Caco-2 (cell line): ENCODE results near the gene PPP6R2. TPM values are rescaled to one million over a fixed set of nuclear protein-coding genes. Genes with fewer than 3 reads are reported as not detected.
"Not testable (repeated sequence)": the region's sequence is repeated elsewhere in the genome, so short reads cannot be mapped to it uniquely, and the experiment has no call there.

Experiments
- BruUV-seq: library from RNA; stranded (reverse); fragments of 400-500 nt; replicated peaks from 2 replicates; lab custom pipeline; 2021; lab: Mats Ljungman, UMichigan
- CTCF ChIA-PET: fragments of 300-600 bp; sonication (Branson Sonifier 250); formaldehyde crosslinking; loops from one replicate; lab custom pipeline; 2022; ENCODE audit warnings: antibody characterized with exemption; lab: Charles Lee
- POLR2A ChIA-PET: fragments of 300-600 bp; sonication (Branson Sonifier 250); formaldehyde crosslinking; loops from one replicate; lab custom pipeline; 2022; ENCODE audit warnings: antibody characterized with exemption; lab: Charles Lee
- DNase-seq, 2 experiments: peaks; one replicate each; pipeline versions ENCODE4 v3.0.0 to v3.0.0-alpha.2; 2020 to 2022
- H3K27me3 ChIP-seq: replicated peaks from 2 replicates; pipeline ENCODE4 v1.6.0; 2011; ENCODE audit warnings: low read length; ENCODE audit not compliant: control insufficient read depth, insufficient read depth
- H3K36me3 ChIP-seq: 2 replicates; pipeline ENCODE4 v1.5.1; 2011; ENCODE audit warnings: low read length; ENCODE audit not compliant: control insufficient read depth, insufficient read depth
- H3K4me1 ChIP-seq: fragments of 250-450 bp; sonication (Bioruptor Pico); 2 replicates; pipeline ENCODE4 v1.5.1; 2020; ENCODE audit warnings: mild to moderate bottlenecking
- H3K4me3 ChIP-seq: 2 replicates; pipeline ENCODE4 v1.5.1; 2011; ENCODE audit warnings: low read depth, mild to moderate bottlenecking, control low read depth, low read length
- H3K9me3 ChIP-seq: fragments of 250-450 bp; sonication (Bioruptor Pico); 2 replicates; pipeline ENCODE4 v1.5.1; 2020; ENCODE audit warnings: mild to moderate bottlenecking, moderate library complexity
- H3K27ac Mint-ChIP-seq: one replicate; pipeline ENCODE4 v1.8.0; 2022; ENCODE audit warnings: mixed read lengths; ENCODE audit not compliant: unreplicated experiment
- H3K27me3 Mint-ChIP-seq: one replicate; pipeline ENCODE4 v1.8.0; 2022; ENCODE audit warnings: mixed read lengths; ENCODE audit not compliant: insufficient read depth, unreplicated experiment
- H3K36me3 Mint-ChIP-seq: one replicate; pipeline ENCODE4 v1.8.0; 2022; ENCODE audit warnings: mild to moderate bottlenecking, mixed read lengths; ENCODE audit not compliant: insufficient read depth, unreplicated experiment
- H3K4me1 Mint-ChIP-seq: one replicate; pipeline ENCODE4 v1.8.0; 2022; ENCODE audit warnings: low read depth, mixed read lengths; ENCODE audit not compliant: unreplicated experiment
- H3K4me3 Mint-ChIP-seq: one replicate; pipeline ENCODE4 v1.8.0; 2022; ENCODE audit warnings: mild to moderate bottlenecking, moderate library complexity, mixed read lengths; ENCODE audit not compliant: unreplicated experiment
- H3K9me3 Mint-ChIP-seq: one replicate; pipeline ENCODE4 v1.8.0; 2022; ENCODE audit warnings: mixed read lengths; ENCODE audit not compliant: unreplicated experiment
- intact Hi-C: fragments of 100-400 bp; cut with micrococcal nuclease; formaldehyde crosslinking; loops from one replicate; pipeline ENCODE4 v1.10.0; 2022; ENCODE audit not compliant: unreplicated experiment
- total RNA-seq: library from RNA; stranded (reverse); gene quantifications from 2 replicates; pipeline ENCODE4 v1.2.3, GENCODE V29; 2022
- TF ChIP-seq, protein P1 (sequence below), 2 experiments: fragments of 200-600 bp in 1 of 2; IDR thresholded peaks; 1 replicate in 1 of 2; 2 replicates in 1 of 2; pipeline versions ENCODE4 v1.5.1 to v1.8.0; 2011 to 2022; ENCODE audit warnings: antibody characterized with exemption in 1 of 2, control low read depth in 1 of 2, inconsistent platforms in 1 of 2, low read depth in 1 of 2, low read length in 1 of 2, mild to moderate bottlenecking in 1 of 2, moderate library complexity in 1 of 2; ENCODE audit not compliant: insufficient read depth in 1 of 2, severe bottlenecking in 1 of 2, unreplicated experiment in 1 of 2

PPP6R2 gene
- total RNA-seq, 1 experiment from 2014 or later = 60.7 TPM

DNA sequence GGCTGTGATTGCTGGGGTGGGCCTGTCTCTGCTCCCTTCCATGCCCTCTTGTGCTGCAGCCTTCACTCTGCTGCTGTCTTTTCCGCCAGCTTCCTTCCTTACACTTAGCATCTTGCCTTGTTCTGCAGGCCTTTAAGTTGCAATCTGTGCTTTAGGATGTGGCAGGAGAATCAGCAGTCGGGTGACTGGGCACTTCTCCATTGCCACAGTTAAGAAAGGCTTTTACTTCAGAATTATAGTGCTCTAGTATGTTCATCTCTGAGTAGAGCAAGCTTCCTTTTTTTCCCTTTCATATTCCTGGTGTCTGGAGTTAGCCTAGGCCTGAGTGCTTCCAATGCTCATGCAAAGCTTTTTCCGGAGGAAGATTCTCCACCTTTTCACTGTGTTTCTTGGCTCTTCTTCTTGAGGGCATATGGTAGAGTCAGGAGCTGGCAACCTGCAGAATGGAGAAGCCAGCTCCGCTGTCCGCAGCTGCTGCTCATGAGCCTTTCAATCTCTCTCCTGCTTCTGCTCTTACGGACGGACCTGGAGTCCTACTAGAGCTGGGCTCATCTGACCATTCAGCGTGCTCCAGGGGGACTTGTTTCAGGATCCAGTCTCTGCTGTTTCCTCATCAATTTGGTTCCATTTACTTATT is 20.2 kb downstream of the PPP6R2 start:
- peaks cover 38% of the 10 kb centered on the region for H3K36me3 Mint-ChIP-seq

GRCh38 chr22:50363803-50364194 is 20.7 kb downstream of the PPP6R2 start:
- H3K36me3 ChIP-seq, BruUV-seq, H3K4me3 ChIP-seq, H3K4me1 ChIP-seq, H3K4me1 Mint-ChIP-seq, H3K9me3 Mint-ChIP-seq, intact Hi-C loops, H3K27me3 ChIP-seq, DNase-seq, CTCF ChIA-PET, H3K9me3 ChIP-seq, H3K4me3 Mint-ChIP-seq, H3K27ac Mint-ChIP-seq, H3K27me3 Mint-ChIP-seq, POLR2A ChIA-PET: not testable (repeated sequence)
- H3K36me3 Mint-ChIP-seq = peaks cover 37% of the 10 kb centered on the region

More for the DNA sequence above, 20.2 kb downstream of the PPP6R2 start:
- Histone ChIP-seq H3K4me1 (no peaks in the 10 kb centered on the region), H3K9me3 (0 out of 2 replicates have a peak, but pooled peaks cover 3% of the 10 kb centered on the region), H3K4me3 (no peak overlapping the region), H3K27me3 (no peaks in the 10 kb centered on the region), H3K36me3 (no peaks in the 10 kb centered on the region)
- Mint-ChIP-seq H3K27ac (no peak overlapping the region), H3K27me3 (no peaks in the 10 kb centered on the region), H3K4me3 (no peak overlapping the region), H3K4me1 (no peaks in the 10 kb centered on the region), H3K9me3 (no peaks in the 10 kb centered on the region)
- intact Hi-C loops = no loop called here
- TF ChIP-seq, protein P1, sequence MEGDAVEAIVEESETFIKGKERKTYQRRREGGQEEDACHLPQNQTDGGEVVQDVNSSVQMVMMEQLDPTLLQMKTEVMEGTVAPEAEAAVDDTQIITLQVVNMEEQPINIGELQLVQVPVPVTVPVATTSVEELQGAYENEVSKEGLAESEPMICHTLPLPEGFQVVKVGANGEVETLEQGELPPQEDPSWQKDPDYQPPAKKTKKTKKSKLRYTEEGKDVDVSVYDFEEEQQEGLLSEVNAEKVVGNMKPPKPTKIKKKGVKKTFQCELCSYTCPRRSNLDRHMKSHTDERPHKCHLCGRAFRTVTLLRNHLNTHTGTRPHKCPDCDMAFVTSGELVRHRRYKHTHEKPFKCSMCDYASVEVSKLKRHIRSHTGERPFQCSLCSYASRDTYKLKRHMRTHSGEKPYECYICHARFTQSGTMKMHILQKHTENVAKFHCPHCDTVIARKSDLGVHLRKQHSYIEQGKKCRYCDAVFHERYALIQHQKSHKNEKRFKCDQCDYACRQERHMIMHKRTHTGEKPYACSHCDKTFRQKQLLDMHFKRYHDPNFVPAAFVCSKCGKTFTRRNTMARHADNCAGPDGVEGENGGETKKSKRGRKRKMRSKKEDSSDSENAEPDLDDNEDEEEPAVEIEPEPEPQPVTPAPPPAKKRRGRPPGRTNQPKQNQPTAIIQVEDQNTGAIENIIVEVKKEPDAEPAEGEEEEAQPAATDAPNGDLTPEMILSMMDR (IDR thresholded peaks at IDR 0.05; ENCODE audit: insufficient read depth in 1 of 2, low read depth in 1 of 2, low read length in 1 of 2, severe bottlenecking in 1 of 2, unreplicated experiment in 1 of 2) = no peak
- CTCF ChIA-PET = interaction anchor here (0.6 kb wide), 1 partner anchor 33 kb away, joined by 3 read pairs; no protein-coding TSS in a partner anchor
- no TSS peak for BruUV-seq
- no peak for DNase-seq
- POLR2A ChIA-PET = no interaction called here

DNA sequence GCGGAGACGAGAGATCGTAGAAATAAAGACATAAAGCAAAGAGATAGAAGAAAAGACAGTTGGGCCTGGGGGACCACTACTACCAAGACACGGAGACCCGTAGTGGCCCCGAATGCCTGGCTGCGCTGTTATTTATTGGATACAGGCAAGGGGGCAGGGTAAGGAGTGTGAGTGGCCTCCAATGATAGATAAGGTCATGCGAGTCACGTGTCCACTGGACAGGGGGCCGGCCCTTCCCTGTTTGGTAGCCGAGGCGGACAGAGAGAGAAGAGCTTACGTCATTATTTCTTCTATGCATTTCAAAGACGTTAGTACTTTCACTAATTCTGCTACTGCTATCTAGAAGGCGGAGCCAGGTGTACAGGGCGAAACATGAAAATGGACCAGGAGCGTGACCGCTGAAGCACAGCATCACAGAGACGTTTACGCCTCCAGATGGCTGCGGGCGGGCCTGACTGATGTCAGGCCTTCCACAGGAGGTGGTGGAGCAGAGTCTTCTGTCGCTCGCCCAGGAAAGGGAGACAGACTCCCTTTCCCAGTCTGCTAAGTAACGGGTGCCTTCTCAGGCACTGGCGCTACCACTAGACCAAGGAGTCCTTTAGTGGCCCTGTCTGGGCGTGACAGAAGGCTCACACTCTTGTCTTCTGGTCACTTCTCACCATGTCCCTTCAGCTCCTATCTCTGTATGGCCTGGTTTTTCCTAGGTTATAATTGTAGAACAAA is 24.8 kb downstream of the PPP6R2 start:
- DNase-seq = no peak
- intact Hi-C loops = no loop called here
- no peaks in the 10 kb centered on the region for H3K27me3 ChIP-seq
- 0 out of 2 replicates have a peak, but pooled peaks cover 3% of the 10 kb centered on the region for H3K9me3 ChIP-seq
- H3K36me3 ChIP-seq = no peaks in the 10 kb centered on the region; the same call in 1 of the 2 replicates
- POLR2A ChIA-PET = no interaction called here
- CTCF ChIA-PET = interaction anchor here (0.6 kb wide), 1 partner anchor 95 kb away, joined by 5 read pairs; no protein-coding TSS in a partner anchor
- BruUV-seq = no TSS peak
- TF ChIP-seq, protein P1 (IDR thresholded peaks at IDR 0.05; ENCODE audit: insufficient read depth in 1 of 2, low read depth in 1 of 2, low read length in 1 of 2, severe bottlenecking in 1 of 2, unreplicated experiment in 1 of 2) = no peak
- H3K4me1 Mint-ChIP-seq = no peaks in the 10 kb centered on the region
- H3K27me3 Mint-ChIP-seq = no peaks in the 10 kb centered on the region
- no peaks in the 10 kb centered on the region for H3K9me3 Mint-ChIP-seq
- no peak overlapping the region for H3K4me3 ChIP-seq
- no peak overlapping the region for H3K27ac Mint-ChIP-seq
- no peaks in the 10 kb centered on the region for H3K4me1 ChIP-seq
- H3K36me3 Mint-ChIP-seq = peaks cover 40% of the 10 kb centered on the region
- no peak overlapping the region for H3K4me3 Mint-ChIP-seq
